ENCODE data around the gene ARHGAP1.

ARHGAP1 gene

DNA sequence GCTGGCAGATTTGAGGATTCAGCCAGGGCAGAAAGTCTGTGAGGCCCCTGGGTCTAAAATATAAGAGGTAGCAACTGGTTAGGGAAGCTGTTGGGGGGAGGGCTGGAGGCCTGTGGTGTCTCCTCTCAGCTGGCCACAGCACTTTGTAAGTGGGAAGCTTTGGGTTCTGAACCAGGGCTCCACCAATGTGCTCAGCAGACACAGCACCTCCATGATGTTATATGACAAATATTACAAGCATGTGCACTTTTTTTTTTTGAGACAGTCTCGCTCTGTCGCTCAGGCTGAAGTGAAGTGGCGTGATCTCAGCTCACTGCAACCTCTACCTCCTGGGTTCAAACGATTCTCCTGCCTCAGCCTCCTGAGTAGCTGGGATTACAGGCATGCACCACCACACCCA lies 8.0 kb downstream of the ARHGAP1 start:
- DNase-seq = no peak

DNA sequence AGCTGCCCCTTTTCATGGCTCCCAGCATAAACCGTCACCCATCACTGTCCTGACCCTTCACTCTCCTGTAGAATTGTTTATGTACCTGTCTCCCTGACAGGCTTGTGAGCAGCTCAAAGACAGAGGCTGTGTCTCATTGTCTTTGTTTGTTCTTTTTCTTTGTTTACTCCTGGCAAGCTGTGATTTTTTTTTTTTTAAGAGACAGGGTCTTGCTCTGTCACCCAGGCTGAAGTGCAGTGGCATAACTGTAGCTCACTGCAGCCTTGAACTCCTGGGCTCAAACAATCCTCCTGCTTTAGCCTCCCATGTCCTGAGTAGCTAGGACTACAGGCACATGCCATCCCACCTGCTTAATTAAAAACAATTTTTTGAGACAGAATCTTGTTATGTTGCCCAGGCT lies 9.7 kb downstream of the ARHGAP1 start:
- no peak for DNase-seq

DNA sequence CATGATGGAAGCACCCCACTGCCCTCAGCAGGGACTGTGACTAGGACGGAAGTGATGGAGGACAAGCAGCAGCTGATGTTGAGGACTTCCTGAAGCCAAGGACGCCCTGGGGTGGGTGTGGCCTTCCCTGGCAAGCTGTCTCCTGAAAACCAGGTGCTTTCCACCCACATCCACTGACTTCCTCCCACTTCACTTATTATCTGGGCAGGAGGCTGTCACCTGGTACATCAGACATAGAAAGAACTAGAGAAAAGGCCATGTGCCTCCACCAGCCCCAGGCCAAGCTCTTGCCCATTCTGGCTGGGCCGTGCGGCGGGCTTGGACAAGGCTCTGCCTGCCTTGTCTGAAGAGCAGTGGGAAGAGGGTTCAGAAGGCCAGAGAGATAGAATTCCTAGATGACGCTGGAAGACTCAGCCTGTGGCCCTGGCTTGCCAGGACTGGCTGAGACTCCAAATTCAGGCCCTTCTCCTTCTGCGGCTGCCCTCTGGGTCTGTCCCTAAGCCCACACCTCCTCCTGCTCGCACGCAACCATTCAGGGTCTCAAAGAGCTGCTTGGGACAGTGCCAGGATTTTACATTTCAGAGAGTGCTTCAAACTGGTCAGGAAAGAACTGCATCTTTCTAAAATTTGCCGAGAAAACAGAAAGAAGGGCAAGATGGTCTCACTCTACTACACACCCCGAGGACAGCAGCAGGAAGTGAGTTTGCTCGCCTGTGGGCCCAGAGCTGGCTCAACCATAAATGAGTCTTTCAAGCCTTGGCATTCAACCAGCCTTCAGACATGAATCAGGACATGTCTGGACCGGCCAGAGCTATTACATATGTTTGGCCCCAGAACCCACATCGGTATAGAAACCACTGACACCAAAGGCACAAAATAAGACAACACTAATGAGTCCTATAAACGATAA lies 13.3 kb downstream of the ARHGAP1 start:
- no peak for DNase-seq

- no peak for DNase-seq
Measured at GRCh38 chr11:46684367-46684766, 16.1 kb downstream of the ARHGAP1 start.

- no peak for DNase-seq
Measured at GRCh38 chr11:46682773-46683752, 17.4 kb downstream of the ARHGAP1 start.

GRCh38 chr11:46681814-46682213 lies 18.6 kb downstream of the ARHGAP1 start:
- no peak for DNase-seq

DNA sequence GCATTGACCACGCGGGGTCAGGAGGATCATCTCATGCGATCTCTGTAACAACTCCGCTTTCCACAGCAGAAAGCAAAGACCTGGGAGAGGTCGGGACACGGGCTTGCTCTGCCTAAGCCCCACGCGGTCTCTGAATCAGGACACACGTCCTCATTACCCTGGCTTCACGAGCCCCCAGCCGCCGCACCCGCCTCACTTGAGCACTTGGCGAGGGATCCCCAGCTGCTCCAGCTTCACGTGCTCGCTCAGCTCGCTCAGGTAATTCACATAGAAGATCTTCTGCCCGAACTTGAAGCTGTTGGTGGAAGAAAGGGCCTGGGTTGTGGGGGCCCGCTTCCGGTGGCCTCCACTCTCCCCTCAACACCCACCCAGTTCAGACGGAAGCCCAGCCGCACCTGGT lies 19.6 kb downstream of the ARHGAP1 start:
- no peak for DNase-seq

DNA sequence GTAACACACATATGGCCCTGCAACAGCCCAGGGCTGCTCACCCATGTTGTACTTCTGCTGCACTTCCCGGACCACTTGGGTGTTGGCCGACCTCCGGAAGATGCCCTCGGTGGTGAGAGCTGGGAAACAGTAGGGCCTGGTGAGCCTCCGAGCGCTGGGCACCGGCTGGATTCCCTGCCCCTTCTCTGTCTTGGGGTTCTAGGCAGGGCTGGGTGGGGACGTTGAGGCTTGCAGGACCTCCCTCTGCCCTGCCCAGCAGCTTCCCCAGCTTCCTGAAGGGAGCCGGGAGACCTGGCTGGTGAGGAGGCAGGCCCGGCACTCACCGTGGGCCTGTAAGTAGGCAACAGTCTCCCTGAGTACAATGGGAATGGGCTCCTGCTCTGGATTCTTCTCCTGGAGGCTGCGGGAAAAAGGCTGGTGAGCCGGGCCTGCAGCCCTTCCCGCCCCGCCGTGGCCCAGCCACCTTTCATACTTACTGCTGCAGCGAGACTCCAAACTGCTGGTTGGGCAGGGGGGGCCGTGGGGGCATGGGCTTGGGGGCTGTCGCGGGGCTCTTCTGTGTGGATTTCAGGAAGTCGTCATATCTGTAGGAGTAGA lies 20.2 kb downstream of the ARHGAP1 start:
- no peak for DNase-seq

DNA sequence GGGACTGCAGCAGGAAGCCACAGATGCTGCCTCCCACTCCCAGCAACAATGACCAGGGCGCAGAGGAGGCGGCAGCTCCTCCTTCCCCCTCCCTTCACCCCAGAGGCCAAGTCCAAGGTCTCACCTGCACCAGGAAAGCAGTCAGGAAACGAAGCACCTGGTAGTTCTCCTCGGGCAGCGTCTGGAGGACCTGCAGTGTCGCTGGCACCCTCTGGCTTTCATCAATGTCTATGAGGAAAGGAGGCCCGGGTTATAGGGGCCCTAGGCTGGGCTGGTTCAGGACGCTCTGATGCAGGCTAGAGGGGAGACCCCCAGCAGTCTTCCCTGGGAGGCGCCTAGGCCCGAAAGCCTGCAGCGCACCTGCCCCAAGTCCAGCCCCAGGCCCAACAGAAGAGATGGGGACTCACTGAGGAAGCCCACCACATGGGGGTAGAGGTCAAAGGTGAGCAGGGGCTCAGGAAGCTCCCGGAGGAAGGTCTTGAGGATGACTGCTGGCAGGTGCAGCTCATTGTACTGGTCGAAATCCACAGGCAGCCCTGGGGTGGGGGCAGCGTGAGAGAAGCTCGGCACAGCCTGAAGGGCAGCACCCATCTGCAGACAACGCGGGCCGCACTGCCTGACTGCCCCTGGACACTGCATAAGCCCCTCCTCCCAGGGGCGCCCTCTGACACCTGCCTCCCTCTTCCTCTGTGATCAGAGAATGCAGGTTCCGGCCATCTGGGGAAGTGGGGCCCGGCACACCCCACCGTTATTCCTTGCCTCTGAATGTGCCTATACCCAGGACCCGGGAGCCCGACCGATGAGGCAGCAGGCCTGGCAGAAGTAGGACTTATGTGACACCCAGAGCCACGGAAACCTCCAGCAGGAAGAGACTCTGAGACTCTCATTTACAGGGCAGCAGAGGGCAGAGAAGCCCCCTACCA lies 20.9 kb downstream of the ARHGAP1 start:
- DNase-seq = no peak

DNA sequence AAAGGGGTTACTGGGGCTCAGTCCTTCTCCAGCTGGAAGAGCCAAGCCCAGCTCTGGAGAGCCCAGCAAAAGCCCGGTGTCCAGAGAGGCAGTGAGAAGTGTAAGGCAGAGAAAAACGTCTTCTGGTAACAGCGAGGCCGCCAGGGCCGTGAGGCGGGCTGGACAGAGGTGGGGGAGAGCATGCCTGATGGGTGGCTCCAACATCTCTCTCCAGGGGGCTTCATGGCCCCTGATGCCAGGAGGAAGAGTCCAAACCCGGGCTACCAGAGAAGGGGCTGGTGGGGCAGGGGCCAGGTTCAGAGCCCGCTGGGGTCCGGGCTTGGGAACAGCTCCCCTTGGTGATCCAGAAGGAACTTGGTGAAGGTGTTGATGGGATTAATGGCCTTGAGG lies 21.7 kb downstream of the ARHGAP1 start:
- no peak for DNase-seq

DNA sequence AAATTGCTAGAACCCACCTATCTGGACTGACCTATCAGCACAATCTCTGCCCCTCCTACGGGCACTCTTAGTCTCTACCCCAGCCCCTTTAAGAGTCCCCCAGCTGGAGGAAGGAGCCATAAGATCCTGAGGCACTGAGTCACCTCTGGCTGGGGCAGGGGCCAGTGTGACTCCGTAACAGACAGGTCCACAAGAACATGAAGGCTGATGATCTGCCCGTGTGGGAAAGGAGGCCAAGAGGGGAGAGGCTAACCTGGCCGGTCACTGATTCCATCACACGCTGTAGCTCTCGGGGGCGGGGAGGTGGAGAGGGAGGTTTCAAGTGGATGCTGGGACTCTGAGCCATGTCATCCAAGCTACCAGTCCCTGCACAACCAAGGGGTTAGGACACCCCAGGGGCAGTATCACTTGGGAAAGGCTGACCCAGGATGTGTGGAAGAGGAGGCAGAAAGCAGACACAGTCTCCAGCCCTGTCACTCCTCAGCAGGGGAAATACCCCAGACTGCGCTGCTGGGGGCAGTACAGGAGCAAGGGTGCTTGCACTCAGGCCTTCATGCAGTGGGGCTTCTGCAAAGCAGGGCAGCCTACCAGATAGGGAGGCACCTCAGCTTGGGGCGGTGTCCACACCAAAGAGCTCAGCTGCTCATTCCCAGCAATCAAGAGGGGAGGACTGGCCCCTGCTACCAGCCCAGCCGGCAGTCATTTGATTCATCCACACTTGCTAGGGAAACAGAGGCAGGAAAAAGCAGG lies 22.3 kb downstream of the ARHGAP1 start:
- DNase-seq = no peak

DNA sequence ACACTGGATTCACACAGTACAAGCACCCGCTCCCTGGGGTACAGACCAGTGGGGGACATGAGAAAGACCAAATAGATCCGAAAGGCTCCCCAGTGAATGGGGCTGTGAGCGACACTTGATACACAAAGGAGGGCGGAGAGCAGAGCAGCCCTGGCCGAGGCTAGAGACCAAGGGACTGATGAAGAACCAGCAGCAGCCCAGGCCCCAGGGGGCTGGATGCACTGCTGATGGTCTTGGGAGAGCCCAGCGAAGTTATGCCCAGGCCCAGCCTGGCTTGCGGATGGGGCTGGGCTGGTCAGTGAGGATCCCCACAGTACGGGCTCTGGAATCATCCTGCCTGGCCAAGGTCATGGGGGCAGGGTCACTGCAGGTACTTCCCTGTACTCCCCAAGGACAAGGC lies 23.2 kb downstream of the ARHGAP1 start:
- DNase-seq = no peak

DNA sequence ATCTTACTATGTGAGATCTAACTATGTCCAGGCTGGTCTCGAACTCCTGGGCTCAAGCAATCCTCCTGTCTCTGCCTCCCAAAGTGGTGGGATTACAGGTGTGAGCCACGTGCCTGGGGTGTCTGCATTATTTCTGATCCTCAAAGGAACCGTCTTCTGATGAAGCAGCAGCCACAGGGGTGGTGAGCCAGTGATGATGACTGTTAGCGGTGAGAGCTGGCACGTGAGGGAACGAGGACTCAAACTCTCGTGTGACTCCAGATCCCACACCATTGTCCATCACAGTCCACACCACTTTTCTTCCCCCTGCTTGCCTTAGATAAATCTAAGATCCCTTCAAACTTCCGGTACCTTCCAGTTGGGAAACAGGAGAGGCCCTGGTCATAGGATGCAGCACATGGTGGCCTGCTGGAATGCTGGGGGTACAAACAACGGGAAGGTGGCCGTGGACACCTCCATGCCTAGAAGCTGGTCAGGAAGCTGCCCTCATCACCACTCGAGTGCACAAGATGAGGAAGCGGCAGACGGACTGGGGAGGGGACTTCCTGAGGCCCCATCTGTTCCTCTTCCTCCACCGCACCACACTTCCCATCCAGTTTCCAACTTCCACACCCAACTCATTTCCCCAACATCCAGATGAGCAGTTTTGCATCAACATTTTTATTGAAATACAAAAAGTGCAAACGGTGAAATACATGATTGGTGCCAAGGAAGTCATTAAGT lies 23.8 kb downstream of the ARHGAP1 start:
- DNase-seq = no peak

DNA sequence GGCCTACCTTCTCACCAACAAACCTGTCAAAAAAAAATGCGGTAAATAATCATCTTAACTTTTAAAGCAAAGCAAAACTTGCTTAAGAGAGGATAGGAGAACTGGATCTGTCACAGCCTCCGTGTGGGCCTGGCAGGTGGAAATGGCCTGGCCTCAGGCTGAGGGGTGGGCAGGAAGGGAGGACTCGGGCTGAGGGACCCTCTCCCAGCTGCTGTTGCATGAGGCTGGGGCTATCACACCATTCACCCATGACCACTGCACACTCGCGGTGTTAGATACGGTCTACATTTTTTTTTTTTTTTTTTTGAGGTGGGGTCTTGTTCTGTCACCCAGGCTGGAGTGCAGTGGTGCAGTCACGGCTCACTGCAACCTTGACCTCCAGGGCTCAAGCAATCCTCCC lies 24.5 kb downstream of the ARHGAP1 start:
- DNase-seq = no peak

DNA sequence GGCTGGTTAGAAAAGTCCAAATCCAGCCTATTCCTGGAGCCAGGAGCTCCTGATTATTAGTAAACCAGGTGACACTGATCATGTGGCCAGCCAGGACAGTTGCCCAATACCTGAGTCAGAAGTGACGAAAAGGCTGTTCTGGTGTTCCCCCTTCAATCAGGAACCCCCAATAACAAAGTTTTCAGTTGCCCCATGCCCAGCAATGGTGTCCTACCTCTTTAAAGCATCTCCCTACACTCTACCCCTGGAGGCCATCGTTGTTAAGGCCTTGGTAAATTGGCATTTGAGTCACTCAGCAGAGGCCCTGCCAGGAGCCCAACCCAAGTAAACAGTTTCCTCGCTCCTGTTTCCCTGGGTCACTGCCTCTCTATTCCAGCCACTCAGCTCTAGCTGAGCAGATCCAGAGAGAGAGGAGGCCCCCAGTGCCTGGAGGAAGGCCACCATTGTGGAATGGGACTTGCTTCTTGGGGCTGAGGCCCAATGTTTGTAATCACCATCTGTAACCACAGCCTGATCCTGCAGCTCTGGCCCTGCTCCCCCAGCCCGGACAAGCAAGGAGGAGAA lies 25.0 kb downstream of the ARHGAP1 start:
- no peak for DNase-seq

- DNase-seq = no peak
Measured at GRCh38 chr11:46674463-46675287, 25.7 kb downstream of the ARHGAP1 start.

GRCh38 chr11:46673713-46674462 lies 26.5 kb downstream of the ARHGAP1 start:
- no peak for DNase-seq

DNA sequence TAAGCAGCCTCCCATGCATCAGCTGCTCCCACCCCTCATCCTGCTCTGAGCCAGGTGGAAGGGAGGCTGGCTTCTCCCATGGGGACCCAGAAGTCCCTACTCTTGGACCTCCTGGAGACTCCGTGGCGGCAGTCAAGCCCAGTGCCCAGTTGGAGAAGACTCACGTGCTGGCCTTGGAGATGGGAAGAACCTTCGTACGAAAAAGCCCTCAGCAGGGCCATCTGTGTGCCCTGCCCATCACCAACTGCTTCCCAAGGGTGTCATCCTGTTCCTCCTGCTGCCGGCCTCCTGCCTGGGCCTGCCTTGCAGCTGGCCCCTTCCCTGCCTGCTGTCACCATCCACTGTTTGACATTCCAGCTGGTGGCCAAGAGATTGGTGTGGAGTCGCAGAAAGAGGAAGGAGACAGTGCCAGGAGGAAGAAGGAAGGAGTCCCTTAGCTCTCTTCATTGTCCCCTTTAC lies 28.0 kb downstream of the ARHGAP1 start:
- no peak for DNase-seq

- no peak for DNase-seq
Measured at GRCh38 chr11:46671958-46672315, 28.5 kb downstream of the ARHGAP1 start.

Data from stimulated activated CD4-positive, alpha-beta T cell treated with anti-CD3 and anti-CD28 coated beads, Interleukin-1b, Interleukin-23, amount 100 ng/mL, for 48 hours (primary cell).